Activated CD4-positive, alpha-beta memory T cell treated with anti-CD3 and anti-CD28 coated beads, Interleukin-2, amount 10 ng/mL, durations not matched to agents 7 days and 5 days (primary cell): ENCODE measurements around the gene GPC5. TPM values are rescaled to one million over a fixed set of nuclear protein-coding genes. Genes with fewer than 3 reads are reported as not detected.
"Not testable (repeated sequence)": the region's sequence is repeated elsewhere in the genome, so short reads cannot be mapped to it uniquely, and the experiment has no call there.

Experiments used
- CTCF ChIA-PET: fragments of 350-600 bp; sonication (Branson Sonifier 250); formaldehyde crosslinking; loops from one replicate; lab custom pipeline; 2021; ENCODE audit warnings: antibody characterized with exemption, inconsistent platforms; lab: Charles Lee
- POLR2A ChIA-PET: fragments of 350-600 bp; sonication (Branson Sonifier 250); formaldehyde crosslinking; loops from one replicate; lab custom pipeline; 2021; ENCODE audit warnings: antibody characterized with exemption; lab: Charles Lee
- DNase-seq: peaks from one replicate; pipeline ENCODE4 v3.0.0-alpha.2; 2020
- H3K27ac Mint-ChIP-seq: one replicate; pipeline ENCODE4 v1.8.0; 2021; ENCODE audit warnings: mild to moderate bottlenecking, mixed read lengths
- H3K27me3 Mint-ChIP-seq: one replicate; pipeline ENCODE4 v1.8.0; 2021; ENCODE audit warnings: mixed read lengths
- H3K36me3 Mint-ChIP-seq: one replicate; pipeline ENCODE4 v1.8.0; 2021; ENCODE audit warnings: low read depth, mixed read lengths
- H3K4me1 Mint-ChIP-seq: one replicate; pipeline ENCODE4 v1.8.0; 2021; ENCODE audit warnings: mixed read lengths
- H3K4me3 Mint-ChIP-seq: one replicate; pipeline ENCODE4 v1.8.0; 2021; ENCODE audit warnings: mild to moderate bottlenecking, mixed read lengths
- H3K9me3 Mint-ChIP-seq: one replicate; pipeline ENCODE4 v1.8.0; 2021; ENCODE audit warnings: mixed read lengths
- total RNA-seq, 2 experiments: library from RNA; stranded (reverse); gene quantifications; one replicate each; pipeline ENCODE4 v1.2.3, GENCODE V29; 2021

The GPC5 gene
- total RNA-seq, 2 experiments from 2014 or later = not detected

- POLR2A ChIA-PET = no interaction called here
These were observed 857.1 kb downstream of the GPC5 start for GRCh38 chr13:92255526-92255925.

GRCh38 chr13:92256211-92256610, 857.8 kb downstream of the GPC5 start:
- Mint-ChIP-seq H3K4me1 (no peaks in the 10 kb centered on the region), H3K27me3 (no peaks in the 10 kb centered on the region), H3K4me3 (no peak overlapping the region), H3K27ac (no peak overlapping the region), H3K36me3 (no peaks in the 10 kb centered on the region), H3K9me3 (no peaks in the 10 kb centered on the region)
- POLR2A ChIA-PET = no interaction called here
- CTCF ChIA-PET = no interaction called here
- no peak for DNase-seq

More at GRCh38 chr13:92255526-92255925, 857.1 kb downstream of the GPC5 start:
- no peaks in the 10 kb centered on the region for H3K36me3 Mint-ChIP-seq
- no peaks in the 10 kb centered on the region for H3K4me1 Mint-ChIP-seq
- H3K27me3 Mint-ChIP-seq = no peaks in the 10 kb centered on the region
- no peak overlapping the region for H3K4me3 Mint-ChIP-seq
- H3K9me3 Mint-ChIP-seq = no peaks in the 10 kb centered on the region
- H3K27ac Mint-ChIP-seq = no peak overlapping the region
- CTCF ChIA-PET = no interaction called here
- DNase-seq = no peak

DNA sequence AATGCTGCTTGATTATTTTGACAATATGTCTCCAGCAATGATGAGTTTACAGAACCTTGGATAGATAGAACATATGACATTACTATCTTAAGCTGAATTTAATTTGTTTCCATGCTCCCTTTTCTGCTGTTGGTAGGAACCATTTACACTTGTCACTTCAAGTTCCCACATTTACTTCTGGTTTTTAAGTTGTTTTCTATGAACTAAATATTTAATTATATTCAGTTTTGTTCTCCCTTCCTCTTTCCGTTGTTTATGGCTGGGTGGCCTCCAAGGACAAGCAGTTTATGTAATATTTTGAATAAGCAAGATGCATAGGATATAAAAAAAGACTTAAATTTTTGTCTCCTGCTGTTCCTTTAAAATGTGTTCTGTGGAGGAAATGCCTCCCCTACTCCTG, 860.6 kb downstream of the GPC5 start:
- CTCF ChIA-PET = no interaction called here
- no peaks in the 10 kb centered on the region for H3K27me3 Mint-ChIP-seq
- no peak for DNase-seq
- H3K9me3 Mint-ChIP-seq = no peaks in the 10 kb centered on the region
- H3K36me3 Mint-ChIP-seq = no peaks in the 10 kb centered on the region
- H3K27ac Mint-ChIP-seq = no peak overlapping the region
- POLR2A ChIA-PET = no interaction called here
- no peak overlapping the region for H3K4me3 Mint-ChIP-seq
- no peaks in the 10 kb centered on the region for H3K4me1 Mint-ChIP-seq

DNA sequence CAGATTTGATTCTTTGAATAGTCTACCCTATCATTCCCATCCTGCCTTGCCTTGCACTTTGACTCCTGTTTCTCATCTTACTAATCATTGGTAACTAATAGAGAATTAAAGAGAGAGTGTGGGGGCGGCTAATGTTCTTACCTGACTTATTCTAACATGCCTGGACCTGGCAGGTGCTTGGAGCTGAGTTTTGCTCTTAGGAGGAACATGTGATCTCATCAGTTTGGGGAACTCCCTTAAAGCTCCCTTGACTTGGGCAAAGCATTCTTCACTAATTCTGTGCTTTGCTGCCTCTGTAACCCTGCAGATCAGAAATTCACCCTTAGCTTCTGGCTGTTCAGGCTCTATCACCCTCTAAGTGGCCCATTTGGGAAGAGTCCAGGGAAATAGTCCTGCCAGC, 861.1 kb downstream of the GPC5 start:
- ChIA-PET POLR2A (no interaction called here), CTCF (no interaction called here)
- Mint-ChIP-seq H3K4me1 (no peaks in the 10 kb centered on the region), H3K36me3 (no peaks in the 10 kb centered on the region), H3K4me3 (no peak overlapping the region), H3K27me3 (no peaks in the 10 kb centered on the region), H3K9me3 (no peaks in the 10 kb centered on the region), H3K27ac (no peak overlapping the region)
- no peak for DNase-seq

GRCh38 chr13:92260363-92260762, 861.9 kb downstream of the GPC5 start:
- Mint-ChIP-seq H3K36me3 (no peaks in the 10 kb centered on the region), H3K4me1 (no peaks in the 10 kb centered on the region), H3K9me3 (no peaks in the 10 kb centered on the region), H3K4me3 (no peak overlapping the region), H3K27me3 (no peaks in the 10 kb centered on the region), H3K27ac (no peak overlapping the region)
- POLR2A ChIA-PET = no interaction called here
- CTCF ChIA-PET = no interaction called here
- no peak for DNase-seq

- H3K9me3 Mint-ChIP-seq = no peaks in the 10 kb centered on the region
- no peak for DNase-seq
- H3K36me3 Mint-ChIP-seq = no peaks in the 10 kb centered on the region
- H3K27ac Mint-ChIP-seq = no peak overlapping the region
- H3K4me1 Mint-ChIP-seq = no peaks in the 10 kb centered on the region
- H3K4me3 Mint-ChIP-seq = no peak overlapping the region
- ChIA-PET CTCF (no interaction called here), POLR2A (no interaction called here)
- no peaks in the 10 kb centered on the region for H3K27me3 Mint-ChIP-seq
These were observed 863.8 kb downstream of the GPC5 start for GRCh38 chr13:92262100-92262788.

DNA sequence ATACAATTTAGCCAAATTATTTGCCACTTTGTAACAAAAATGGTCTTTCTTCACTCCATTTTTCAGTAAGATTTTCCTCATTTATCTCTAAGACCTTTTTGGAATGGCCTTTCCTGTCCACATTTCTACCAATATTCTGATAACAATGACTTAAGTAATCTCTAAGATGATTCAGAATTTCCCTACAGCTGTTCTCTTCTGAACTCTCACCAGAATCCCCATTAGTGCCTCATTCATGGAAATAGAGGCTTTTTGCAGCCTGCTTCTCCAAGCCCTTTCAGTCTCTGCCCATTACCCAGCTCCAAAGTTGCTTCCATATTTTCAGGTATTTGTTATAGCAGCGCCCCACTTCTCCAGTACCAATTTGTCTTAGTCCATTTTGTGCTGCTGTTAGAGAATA, 867.0 kb downstream of the GPC5 start:
- ChIA-PET CTCF (no interaction called here), POLR2A (no interaction called here)
- H3K27ac Mint-ChIP-seq = no peak overlapping the region
- no peaks in the 10 kb centered on the region for H3K36me3 Mint-ChIP-seq
- no peak for DNase-seq
- no peak overlapping the region for H3K4me3 Mint-ChIP-seq
- H3K9me3 Mint-ChIP-seq = no peaks in the 10 kb centered on the region
- H3K4me1 Mint-ChIP-seq = no peaks in the 10 kb centered on the region
- H3K27me3 Mint-ChIP-seq = no peaks in the 10 kb centered on the region

DNA sequence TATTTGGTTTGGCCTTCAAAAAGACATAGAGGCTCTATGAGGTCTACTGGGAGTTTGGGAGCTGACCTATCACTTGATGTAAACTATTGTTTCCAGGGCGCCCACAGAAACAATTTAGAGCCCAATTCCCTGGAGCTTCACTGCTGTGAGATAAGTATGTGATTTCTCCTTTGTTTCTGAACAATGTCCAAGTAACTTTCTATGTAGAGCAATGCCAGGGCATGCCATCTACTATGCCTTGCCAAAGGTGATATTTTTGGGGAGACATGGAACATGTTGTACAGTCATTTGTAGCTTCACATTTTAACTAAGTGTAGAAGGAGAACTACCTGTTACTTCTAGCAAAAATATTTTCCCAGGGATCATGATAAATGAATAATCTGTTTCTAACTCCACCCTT, 872.6 kb downstream of the GPC5 start:
- H3K36me3 Mint-ChIP-seq = no peaks in the 10 kb centered on the region

GRCh38 chr13:92272177-92272576, 873.8 kb downstream of the GPC5 start:
- POLR2A ChIA-PET = no interaction called here
- CTCF ChIA-PET = no interaction called here
- H3K27me3 Mint-ChIP-seq = no peaks in the 10 kb centered on the region
- no peak for DNase-seq
- no peak overlapping the region for H3K27ac Mint-ChIP-seq
- H3K9me3 Mint-ChIP-seq = no peaks in the 10 kb centered on the region
- H3K36me3 Mint-ChIP-seq = no peaks in the 10 kb centered on the region
- H3K4me3 Mint-ChIP-seq = no peak overlapping the region
- no peaks in the 10 kb centered on the region for H3K4me1 Mint-ChIP-seq

More for the DNA sequence above, 872.6 kb downstream of the GPC5 start:
- Mint-ChIP-seq H3K9me3 (no peaks in the 10 kb centered on the region), H3K4me1 (no peaks in the 10 kb centered on the region), H3K4me3 (no peak overlapping the region), H3K27ac (no peak overlapping the region), H3K27me3 (no peaks in the 10 kb centered on the region)
- ChIA-PET POLR2A (no interaction called here), CTCF (no interaction called here)
- no peak for DNase-seq

- H3K4me3 Mint-ChIP-seq, H3K36me3 Mint-ChIP-seq, H3K27ac Mint-ChIP-seq, H3K27me3 Mint-ChIP-seq, POLR2A ChIA-PET, CTCF ChIA-PET, H3K4me1 Mint-ChIP-seq, DNase-seq: not testable (repeated sequence)
- peaks cover 10% of the 10 kb centered on the region for H3K9me3 Mint-ChIP-seq
These were observed 882.6 kb downstream of the GPC5 start for GRCh38 chr13:92280986-92281385.

DNA sequence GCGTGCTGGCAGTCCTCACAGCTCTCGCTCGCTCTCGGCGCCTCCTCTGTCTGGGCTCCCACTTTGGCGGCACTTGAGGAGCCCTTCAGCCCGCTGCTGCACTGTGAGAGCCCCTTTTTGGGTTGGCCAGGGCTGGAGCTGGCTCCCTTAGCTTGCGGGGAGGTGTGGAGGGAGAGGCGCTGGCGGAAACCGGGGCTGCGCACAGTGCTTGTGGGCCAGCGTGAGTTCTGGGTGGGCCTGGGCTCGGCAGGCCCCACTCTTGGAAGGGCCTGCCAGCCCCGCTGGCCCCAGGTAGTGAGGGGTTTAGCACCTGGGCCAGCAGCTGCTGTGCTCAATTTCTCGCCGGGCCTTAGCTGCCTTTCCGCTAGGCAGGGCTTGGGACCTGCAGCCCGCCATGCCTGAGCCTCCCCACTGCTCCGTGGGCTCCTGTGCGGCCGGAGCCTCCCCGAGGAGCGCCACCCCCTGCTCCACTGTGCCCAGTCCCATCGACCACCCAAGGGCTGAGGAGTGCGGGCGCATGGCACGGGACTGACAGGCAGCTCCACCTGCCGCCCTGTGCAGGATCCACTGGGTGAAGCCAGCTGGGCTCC, 892.4 kb downstream of the GPC5 start:
- peaks cover 21% of the 10 kb centered on the region for H3K9me3 Mint-ChIP-seq
- H3K36me3 Mint-ChIP-seq, CTCF ChIA-PET, POLR2A ChIA-PET, H3K4me3 Mint-ChIP-seq, DNase-seq, H3K4me1 Mint-ChIP-seq, H3K27ac Mint-ChIP-seq, H3K27me3 Mint-ChIP-seq: not testable (repeated sequence)

DNA sequence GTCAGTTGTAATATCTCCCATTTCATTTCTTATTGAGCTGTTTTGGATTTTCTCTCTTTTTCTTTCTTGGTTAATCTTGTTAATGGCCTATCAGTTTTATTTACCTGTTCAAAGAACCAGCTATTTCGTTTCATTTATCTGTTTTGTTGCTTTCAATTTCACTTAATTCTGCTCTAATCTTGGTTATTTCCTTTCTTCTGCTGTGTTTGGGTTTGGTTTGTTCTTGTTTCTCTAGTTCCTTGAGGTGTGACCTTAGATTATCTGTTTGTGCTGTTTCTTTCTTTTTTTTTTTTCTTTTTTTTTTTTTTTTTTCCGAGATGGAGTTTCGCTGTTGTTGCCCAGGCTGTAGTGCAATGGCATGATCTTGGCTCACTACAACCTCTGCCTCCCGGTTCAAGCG, 896.1 kb downstream of the GPC5 start:
- DNase-seq, H3K4me3 Mint-ChIP-seq, H3K36me3 Mint-ChIP-seq, POLR2A ChIA-PET, CTCF ChIA-PET, H3K27ac Mint-ChIP-seq, H3K4me1 Mint-ChIP-seq, H3K27me3 Mint-ChIP-seq: not testable (repeated sequence)
- peaks cover 21% of the 10 kb centered on the region for H3K9me3 Mint-ChIP-seq

DNA sequence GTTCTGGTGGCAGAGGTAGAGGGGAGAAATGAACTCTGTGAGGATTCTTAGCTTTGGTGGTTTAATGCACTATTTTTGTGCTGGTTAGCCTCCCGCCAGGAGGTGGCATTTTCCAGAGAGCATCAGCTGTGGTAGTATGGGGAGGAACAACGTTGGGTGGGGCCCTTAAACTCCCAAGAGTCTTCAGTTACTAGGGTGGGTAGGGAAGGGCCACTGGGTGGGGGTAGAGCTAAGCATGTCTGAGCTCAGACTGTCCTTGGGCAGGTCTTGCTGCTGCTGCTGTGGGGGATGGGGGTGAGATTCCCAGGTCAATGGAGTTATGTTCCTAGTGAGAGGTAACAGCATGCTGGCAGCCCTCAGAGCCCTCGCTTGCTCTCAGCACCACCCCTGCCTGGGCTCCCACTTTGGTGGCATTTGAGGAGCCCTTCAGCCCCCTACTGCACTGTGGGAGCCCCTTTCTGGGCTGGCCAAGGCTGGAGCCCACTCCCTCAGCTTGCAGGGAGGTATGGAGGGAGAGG, 897.8 kb downstream of the GPC5 start:
- H3K4me3 Mint-ChIP-seq, DNase-seq, POLR2A ChIA-PET, H3K27me3 Mint-ChIP-seq, CTCF ChIA-PET, H3K27ac Mint-ChIP-seq, H3K4me1 Mint-ChIP-seq, H3K36me3 Mint-ChIP-seq: not testable (repeated sequence)
- H3K9me3 Mint-ChIP-seq = peaks cover 21% of the 10 kb centered on the region
